KMS-11 (cell line): Measurements from ENCODE around the gene PCYT2.
"Not testable (repeated sequence)": the region's sequence is repeated elsewhere in the genome, so short reads cannot be mapped to it uniquely, and the experiment has no call there.

ENCODE experiments used
- H2AFZ ChIP-seq: fragments of 200-600 bp; sonication (generic); 2 replicates; pipeline ENCODE4 v1.6.1; 2016; ENCODE audit warnings: antibody characterized with exemption, mixed run types, low read depth
- H3K27ac ChIP-seq: fragments of 200-600 bp; sonication (generic); 2 replicates; pipeline ENCODE4 v1.6.1; 2016; ENCODE audit warnings: mild to moderate bottlenecking, mixed run types
- H3K27me3 ChIP-seq: fragments of 200-600 bp; sonication (generic); 2 replicates; pipeline ENCODE4 v1.6.1; 2017; ENCODE audit warnings: mild to moderate bottlenecking, low read depth, mixed run types, moderate library complexity; ENCODE audit not compliant: insufficient read depth
- H3K36me3 ChIP-seq: fragments of 200-600 bp; sonication (generic); 2 replicates; pipeline ENCODE4 v1.6.1; 2017; ENCODE audit warnings: mild to moderate bottlenecking, mixed run types; ENCODE audit not compliant: insufficient read depth
- H3K4me1 ChIP-seq: fragments of 200-600 bp; sonication (generic); 2 replicates; pipeline ENCODE4 v1.6.1; 2016; ENCODE audit warnings: mild to moderate bottlenecking, low read depth, mixed run types; ENCODE audit not compliant: poor library complexity, severe bottlenecking
- H3K4me2 ChIP-seq: fragments of 200-600 bp; sonication (generic); 2 replicates; pipeline ENCODE4 v1.7.0; 2016; ENCODE audit warnings: mild to moderate bottlenecking, mixed run types
- H3K4me3 ChIP-seq: fragments of 200-600 bp; sonication (generic); IDR thresholded peaks from 2 replicates; pipeline ENCODE4 v1.6.1; 2017; ENCODE audit warnings: low read depth, low read length, mixed read lengths; ENCODE audit not compliant: insufficient read depth
- H3K79me2 ChIP-seq: fragments of 200-600 bp; sonication (generic); 2 replicates; pipeline ENCODE4 v1.6.1; 2016; ENCODE audit warnings: low read depth, mixed run types; ENCODE audit not compliant: insufficient read depth
- H3K9ac ChIP-seq: fragments of 200-600 bp; sonication (generic); 2 replicates; pipeline ENCODE4 v1.6.1; 2016; ENCODE audit warnings: mild to moderate bottlenecking, mixed run types
- H4K20me1 ChIP-seq: fragments of 200-600 bp; sonication (generic); 2 replicates; pipeline ENCODE4 v1.6.1; 2016; ENCODE audit warnings: mild to moderate bottlenecking, mixed run types; ENCODE audit not compliant: insufficient read depth
- CTCF ChIP-seq: fragments of 200-600 bp; sonication (generic); conservative IDR thresholded peaks from 2 replicates; pipeline ENCODE4 v1.6.1; 2017; ENCODE audit warnings: low read depth, mild to moderate bottlenecking, antibody characterized with exemption, low read length, moderate library complexity, mixed read lengths

Gene PCYT2

DNA sequence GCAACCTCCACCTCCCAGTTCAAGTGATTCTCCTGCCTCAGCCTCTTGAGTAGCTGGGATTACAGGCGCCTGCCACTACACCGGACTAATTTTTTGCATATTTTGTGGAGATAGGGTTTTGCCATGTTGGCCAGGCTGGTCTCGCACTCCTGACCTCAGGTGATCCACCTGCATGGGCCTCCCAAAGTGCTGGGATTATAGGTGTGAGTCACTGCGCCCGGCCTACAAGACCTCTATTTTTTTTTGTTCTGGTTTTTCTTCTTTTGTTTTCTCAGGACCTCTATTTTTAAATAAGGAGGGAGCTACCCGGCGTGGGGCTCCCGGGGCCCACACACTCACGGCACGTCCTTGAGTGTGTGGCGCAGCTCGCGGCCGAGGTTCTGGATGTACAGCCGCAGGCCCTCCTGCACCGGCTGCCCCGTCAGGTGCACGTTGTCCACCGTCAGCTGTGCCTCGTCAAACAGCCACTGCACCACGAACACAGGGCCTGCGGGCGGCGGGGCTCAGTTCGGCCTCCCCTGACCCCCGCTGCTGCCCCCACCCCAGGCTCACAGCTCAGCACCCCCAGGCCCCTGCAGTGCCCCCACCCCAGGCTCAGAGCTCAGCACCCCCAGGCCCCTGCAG lies 44.0 kb upstream of the PCYT2 start:
- TF ChIP-seq CTCF = no peak
- no peaks in the 10 kb centered on the region for H4K20me1 ChIP-seq
- no peak overlapping the region for H3K4me3 ChIP-seq
- H3K27ac ChIP-seq = no peak overlapping the region
- peaks cover 57% of the 10 kb centered on the region for H3K27me3 ChIP-seq
- H3K79me2 ChIP-seq = no peaks in the 10 kb centered on the region
- H2AFZ ChIP-seq = no peak overlapping the region
- H3K4me2 ChIP-seq = no peak overlapping the region
- H3K4me1 ChIP-seq = no peaks in the 10 kb centered on the region
- no peaks in the 10 kb centered on the region for H3K36me3 ChIP-seq
- no peak overlapping the region for H3K9ac ChIP-seq

DNA sequence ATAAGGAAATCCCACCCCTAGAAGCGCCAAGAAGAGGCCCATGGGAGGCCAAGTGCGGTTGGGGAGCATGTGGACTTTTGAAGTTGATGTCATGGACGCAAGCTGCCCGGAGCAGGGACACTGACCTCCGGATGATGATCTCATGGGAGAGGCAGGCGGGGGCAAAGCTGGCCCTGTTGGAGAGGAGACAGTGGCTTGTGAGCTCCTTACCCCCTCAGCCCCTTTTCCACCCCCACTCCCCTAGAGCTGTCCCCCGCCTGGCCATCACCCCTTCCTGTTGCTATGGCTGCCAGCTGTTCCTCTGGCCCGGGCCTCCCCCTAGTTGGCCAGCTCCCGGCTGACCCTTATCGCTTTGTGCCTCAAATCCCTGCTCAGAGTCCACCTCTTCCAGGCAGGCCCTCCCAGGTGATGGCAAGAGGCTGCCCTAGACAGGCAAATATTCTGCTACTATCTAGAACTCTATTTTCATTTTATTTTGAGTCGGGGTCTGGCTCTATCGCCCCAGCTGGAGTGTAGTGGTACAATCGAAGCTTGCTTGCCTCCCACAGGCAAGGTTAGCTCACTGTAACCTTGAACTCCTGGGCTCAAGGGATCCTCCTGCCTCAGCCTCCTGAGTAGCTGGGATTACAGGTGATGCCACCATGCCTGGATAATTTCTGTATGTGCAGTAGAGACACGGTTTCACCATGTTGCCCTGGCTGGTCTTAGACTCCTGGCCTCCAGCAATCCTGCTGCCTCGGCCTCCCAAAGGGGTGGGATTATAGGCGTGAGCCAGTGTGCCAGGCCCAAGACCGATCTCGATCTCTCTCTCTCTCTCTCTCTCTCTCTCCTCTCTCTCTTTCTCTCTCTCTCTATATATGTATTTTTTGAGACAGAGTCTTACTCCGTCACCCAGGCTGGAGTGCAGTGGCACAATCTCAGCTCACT lies 43.2 kb upstream of the PCYT2 start:
- Histone ChIP-seq H2AFZ (no peak overlapping the region), H3K4me3 (no peak overlapping the region), H3K27ac (no peak overlapping the region), H3K9ac (no peak overlapping the region), H4K20me1 (no peaks in the 10 kb centered on the region), H3K4me1 (no peaks in the 10 kb centered on the region), H3K27me3 (peaks cover 53% of the 10 kb centered on the region), H3K4me2 (no peak overlapping the region), H3K36me3 (no peaks in the 10 kb centered on the region), H3K79me2 (no peaks in the 10 kb centered on the region)
- TF ChIP-seq CTCF = no peak

DNA sequence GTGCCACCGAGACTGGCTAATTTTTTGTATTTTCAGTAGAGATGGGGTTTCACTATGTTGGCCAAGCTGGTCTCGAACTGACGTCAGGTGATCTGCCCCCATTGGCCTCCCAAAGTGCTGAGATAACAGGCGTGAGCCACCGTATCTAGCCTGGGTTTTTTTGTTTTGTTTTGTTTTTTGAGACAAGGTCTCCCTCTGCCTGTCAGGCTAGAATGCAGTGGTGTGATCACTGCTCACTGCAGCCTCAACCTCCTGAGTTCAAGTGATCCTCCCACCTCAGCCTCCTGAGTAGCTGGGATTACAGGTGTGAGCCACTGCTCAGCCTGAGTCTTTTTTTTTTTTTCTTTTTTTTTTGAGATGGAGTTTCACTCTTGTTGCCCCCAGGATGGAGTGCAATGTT lies 42.2 kb upstream of the PCYT2 start:
- not testable (repeated sequence) for H4K20me1 ChIP-seq, H3K36me3 ChIP-seq, H3K27ac ChIP-seq, H3K4me1 ChIP-seq, H3K4me2 ChIP-seq, H3K79me2 ChIP-seq, H3K4me3 ChIP-seq, H3K9ac ChIP-seq, H2AFZ ChIP-seq
- H3K27me3 ChIP-seq = peaks cover 43% of the 10 kb centered on the region

GRCh38 chr17:81952792-81953228 lies 41.6 kb upstream of the PCYT2 start:
- Histone ChIP-seq H3K79me2 (no peaks in the 10 kb centered on the region), H3K27me3 (peaks cover 37% of the 10 kb centered on the region), H2AFZ (no peak overlapping the region), H4K20me1 (no peaks in the 10 kb centered on the region), H3K36me3 (no peaks in the 10 kb centered on the region), H3K4me1 (no peaks in the 10 kb centered on the region), H3K27ac (no peak overlapping the region), H3K4me2 (no peak overlapping the region), H3K4me3 (no peak overlapping the region), H3K9ac (no peak overlapping the region)
- TF ChIP-seq CTCF = no peak
